VCaP (cell line): ENCODE data around the gene PLEKHH1.
A peak's percentile ranks its signal among the peaks of the same experiment; 100 is the strongest.
"Not testable (repeated sequence)": the region's sequence is repeated elsewhere in the genome, so short reads cannot be mapped to it uniquely, and the experiment has no call there.

Experiments
- H3K27ac ChIP-seq: fragments of 450-650 bp; 2 replicates; pipeline ENCODE4 v1.5.1; 2017
- CTCF ChIP-seq: fragments of 450-650 bp; conservative IDR thresholded peaks from 2 replicates; pipeline ENCODE4 v1.5.1; 2017; ENCODE audit warnings: mild to moderate bottlenecking, moderate library complexity

The PLEKHH1 gene

GRCh38 chr14:67620217-67620785, 87.2 kb downstream of the PLEKHH1 start:
- no peak for TF ChIP-seq CTCF
- peak overlapping the region; percentile 77 for H3K27ac ChIP-seq

- no peak for TF ChIP-seq CTCF
- H3K27ac ChIP-seq = peak overlapping the region; percentile 34; the same call in 1 of the 2 replicates
These were observed 89.6 kb downstream of the PLEKHH1 start for GRCh38 chr14:67622675-67623074.

GRCh38 chr14:67623114-67623513, 90.0 kb downstream of the PLEKHH1 start:
- no peak for TF ChIP-seq CTCF
- H3K27ac ChIP-seq = peak overlapping the region; percentile 34; the same call in 1 of the 2 replicates

GRCh38 chr14:67626131-67626530, 93.0 kb downstream of the PLEKHH1 start:
- H3K27ac ChIP-seq = not testable (repeated sequence)

GRCh38 chr14:67627519-67627918, 94.4 kb downstream of the PLEKHH1 start:
- H3K27ac ChIP-seq = no peak overlapping the region
- no peak for TF ChIP-seq CTCF

GRCh38 chr14:67630186-67630585, 97.1 kb downstream of the PLEKHH1 start:
- H3K27ac ChIP-seq = no peak overlapping the region; the same call in 1 of the 2 replicates
- no peak for TF ChIP-seq CTCF

GRCh38 chr14:67630938-67631337, 97.8 kb downstream of the PLEKHH1 start:
- no peak overlapping the region for H3K27ac ChIP-seq
- no peak for TF ChIP-seq CTCF

- H3K27ac ChIP-seq = no peak overlapping the region
- TF ChIP-seq CTCF = no peak
These were observed 100.5 kb downstream of the PLEKHH1 start for GRCh38 chr14:67633451-67634147.
